Stimulated activated CD8-positive, alpha-beta memory T cell treated with anti-CD3 and anti-CD28 coated beads, Interleukin-12 subunit alpha, Interleukin-12 subunit beta, amount 100 ng/mL, for 4 hours (primary cell): ENCODE data around the gene LPGAT1.
"Not testable (repeated sequence)": the region's sequence is repeated elsewhere in the genome, so short reads cannot be mapped to it uniquely, and the experiment has no call there.

Source experiments
- DNase-seq: peaks from one replicate; pipeline ENCODE4 v3.0.0-alpha.2; 2020; ENCODE audit warnings: low read depth

Gene LPGAT1, protein sequence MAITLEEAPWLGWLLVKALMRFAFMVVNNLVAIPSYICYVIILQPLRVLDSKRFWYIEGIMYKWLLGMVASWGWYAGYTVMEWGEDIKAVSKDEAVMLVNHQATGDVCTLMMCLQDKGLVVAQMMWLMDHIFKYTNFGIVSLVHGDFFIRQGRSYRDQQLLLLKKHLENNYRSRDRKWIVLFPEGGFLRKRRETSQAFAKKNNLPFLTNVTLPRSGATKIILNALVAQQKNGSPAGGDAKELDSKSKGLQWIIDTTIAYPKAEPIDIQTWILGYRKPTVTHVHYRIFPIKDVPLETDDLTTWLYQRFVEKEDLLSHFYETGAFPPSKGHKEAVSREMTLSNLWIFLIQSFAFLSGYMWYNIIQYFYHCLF

DNA sequence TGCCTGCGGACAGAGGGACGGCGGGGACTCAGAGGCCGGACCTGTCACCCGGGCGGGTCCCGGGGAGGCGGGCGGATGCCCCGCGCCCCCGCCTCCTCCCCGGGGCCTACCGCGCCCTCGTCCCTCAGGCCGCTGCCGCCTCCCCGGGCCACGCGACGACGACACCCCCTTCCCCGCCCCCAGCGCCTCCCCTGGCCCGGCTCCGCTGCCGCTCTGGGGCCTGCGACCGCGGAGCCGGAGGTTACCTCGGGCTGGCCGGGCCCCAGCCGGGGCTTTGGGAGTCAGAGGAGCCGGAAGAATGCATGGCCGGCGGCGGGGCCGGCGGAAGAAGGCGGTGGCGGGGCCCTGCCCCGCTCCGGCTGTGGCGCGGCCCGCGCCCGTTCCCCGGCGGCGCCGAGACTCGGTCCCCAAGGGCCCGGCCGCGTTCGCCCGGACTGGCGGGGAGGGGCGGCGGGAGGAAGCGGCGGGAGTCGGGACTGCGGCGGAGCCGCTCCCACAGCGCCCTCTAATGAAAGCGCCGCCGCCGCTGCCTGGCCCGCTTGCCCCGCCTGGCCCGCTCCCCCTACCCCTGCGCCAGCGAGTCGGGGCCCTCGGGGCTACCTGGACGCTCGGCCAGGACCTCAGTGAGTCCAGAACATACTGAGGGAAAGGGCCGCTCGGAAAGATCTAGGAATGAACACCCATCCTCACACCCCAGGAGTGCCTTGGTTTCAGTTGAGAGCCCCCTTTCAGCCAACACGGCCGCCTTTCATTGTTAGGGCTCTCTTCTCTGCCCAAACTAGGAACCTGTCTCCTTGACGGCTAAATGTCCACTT is at the start of gene LPGAT1:
TSS of gene LPGAT1 (minus strand) at position 436 of the 815 bp plus-strand sequence. CDS start 1,467 bp downstream, outside the sequence.
- peak; percentile 62 for DNase-seq

DNA sequence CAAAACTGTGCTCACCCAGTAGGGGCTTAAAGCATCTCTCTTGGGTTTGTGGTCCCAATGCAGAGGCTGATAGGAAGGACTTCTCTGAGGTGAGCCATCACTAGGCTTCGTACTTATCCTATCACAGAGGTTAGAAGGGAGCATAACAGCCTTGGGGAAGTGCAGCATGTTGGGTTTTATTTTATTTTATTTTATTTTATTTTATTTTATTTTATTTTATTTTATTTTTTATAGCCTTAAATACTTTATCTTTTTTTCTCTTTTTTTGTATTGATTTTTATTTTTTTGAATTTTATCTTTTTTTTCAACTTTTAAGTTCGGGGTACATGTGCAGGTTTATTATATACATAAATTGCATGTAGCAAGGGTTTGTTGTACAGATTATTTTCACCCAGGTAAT is 48.9 kb upstream of the LPGAT1 start:
- no peak for DNase-seq

DNA sequence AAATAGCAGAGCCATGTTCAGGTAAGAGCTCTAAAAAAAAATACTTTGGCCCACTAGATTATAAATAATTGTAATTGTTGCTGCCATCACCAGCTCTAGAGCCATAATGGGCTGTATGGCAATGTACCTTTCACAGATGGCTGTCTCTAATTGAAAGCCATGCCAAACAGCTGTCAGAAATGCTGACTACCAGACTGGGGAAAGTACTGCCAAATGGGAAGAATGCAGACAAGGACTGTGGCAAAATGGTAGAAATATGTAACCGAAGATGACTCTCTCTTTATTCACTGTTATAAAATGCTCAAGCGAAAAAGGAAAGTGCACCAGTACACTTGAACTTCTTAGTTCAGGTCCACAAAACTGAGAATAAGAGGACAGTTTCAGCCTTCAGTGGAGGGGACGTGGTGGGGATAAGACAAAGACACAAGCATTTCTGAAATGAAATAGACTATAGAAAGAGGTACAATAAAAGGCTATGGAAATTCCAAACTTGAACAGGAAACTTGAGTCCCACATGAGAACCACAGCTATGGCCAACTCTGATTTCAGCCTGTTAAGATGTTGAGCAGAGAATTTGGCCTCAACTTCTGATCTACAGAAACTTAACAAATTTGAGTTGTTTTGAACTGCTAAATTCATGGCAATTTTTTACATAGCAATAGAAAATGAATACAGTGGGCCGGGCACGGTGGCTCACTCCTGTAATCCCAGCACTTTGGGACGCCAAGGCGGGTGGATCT is 46.5 kb upstream of the LPGAT1 start:
- DNase-seq: no peak

DNA sequence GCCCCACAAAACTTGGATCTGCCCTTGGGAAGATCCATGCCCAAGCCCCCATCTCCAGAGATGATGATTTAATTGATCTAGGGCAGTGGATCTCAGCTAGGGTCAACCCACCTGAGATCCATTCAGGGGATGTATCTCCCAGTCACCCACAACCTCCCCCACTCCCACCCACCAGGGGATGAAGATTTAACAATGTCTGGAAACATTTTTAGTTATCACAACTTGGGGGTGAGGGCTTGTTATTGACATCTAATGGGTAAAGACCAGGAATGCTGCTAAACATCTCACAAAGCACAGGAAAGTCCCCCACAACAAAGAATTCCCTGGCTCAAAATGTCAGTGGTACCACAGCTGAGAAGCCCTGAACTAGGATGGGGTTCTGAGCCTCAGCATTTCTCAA is 45.0 kb upstream of the LPGAT1 start:
- no peak for DNase-seq

DNA sequence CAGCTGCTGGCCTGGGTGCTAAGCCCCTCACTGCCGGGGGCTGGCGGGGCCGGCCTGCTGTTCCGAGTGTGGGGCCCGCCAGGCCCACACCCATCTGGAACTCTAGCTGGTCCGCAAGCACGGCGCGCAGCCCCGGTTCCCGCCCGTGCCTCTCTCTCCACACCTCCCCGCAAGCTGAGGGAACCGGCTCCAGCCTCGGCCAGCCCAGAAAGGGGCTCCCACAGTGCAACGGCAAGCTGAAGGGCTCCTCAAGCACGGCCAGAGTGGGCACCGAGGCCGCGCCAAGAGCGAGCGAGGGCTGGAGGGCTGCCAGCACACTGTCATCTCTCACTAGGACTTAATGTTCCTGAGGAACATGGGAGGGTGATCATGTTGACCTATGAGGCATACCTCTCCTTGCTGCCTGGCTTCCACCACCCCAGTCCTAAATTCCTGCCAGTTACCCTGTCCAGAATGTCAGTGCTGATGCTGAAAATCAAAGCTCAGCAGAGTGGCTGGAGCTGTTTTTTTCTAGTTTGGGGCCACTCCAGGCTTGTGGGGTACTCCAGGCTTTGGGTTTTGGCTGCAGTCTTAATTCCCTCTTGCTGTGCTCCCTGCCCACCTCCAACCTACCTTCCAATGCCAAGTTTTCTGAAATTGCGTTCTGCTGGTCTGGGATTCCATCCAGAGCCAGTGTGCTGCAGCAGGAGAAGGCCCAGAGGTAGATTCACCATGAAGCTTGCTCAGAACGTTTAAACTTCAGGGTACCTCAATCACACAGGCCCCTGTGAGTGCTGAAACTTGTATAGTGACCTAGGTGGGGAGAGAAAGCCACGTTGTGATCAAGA is 44.2 kb upstream of the LPGAT1 start:
- no peak for DNase-seq

DNA sequence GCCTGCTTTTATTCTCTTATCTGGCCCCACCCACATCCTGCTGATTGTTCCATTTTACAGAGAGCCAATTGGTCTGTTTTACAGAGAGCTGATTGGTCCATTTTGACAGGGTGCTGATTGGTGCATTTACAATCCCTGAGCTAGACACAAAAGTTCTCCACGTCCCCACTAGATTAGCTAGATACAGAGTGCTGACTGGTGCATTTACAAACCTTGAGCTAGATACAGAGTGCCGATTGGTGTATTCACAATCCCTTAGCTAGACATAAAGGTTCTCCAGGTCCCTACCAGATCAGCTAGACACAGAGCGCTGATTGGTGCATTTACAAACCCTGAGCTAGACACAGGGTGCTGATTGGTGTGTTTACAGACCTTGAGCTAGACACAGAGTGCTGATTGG is 43.2 kb upstream of the LPGAT1 start:
- DNase-seq: not testable (repeated sequence)

DNA sequence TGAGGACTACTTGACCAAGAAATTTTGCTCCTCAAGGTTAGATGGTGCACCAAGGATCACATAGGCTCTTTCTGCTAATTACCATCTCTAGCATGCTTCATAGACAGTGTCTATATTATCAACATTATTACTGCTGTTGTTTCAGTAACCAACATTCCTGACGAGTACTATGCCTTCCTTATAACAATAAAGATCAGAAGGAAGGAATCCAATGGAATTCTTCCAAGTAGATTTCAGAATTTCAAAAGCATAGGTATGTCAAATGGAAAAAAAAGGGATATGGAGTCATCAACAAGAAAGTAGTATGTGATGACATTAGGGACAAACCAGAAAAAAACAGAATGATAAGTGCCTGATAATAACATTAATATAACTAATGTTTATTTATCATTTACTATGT is 39.6 kb upstream of the LPGAT1 start:
- no peak for DNase-seq

DNA sequence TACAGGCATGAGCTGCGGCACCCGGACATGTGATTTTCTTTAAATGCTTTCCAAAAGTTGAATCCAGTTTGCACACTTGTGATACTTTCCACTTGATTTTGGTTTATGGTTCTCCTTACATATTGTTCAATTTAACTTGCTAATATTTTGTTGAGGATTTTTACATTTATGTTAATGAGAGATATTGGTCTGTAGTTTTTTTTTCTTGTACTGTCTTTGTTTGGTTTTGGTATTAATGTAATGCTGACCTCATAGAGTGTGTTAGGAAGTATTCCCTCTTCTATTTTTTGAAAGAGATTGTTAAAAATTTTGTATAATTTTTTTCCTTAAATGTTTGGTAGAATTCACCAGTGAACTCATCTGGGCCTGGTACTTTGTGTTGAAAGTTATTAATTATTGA is 34.6 kb upstream of the LPGAT1 start:
- DNase-seq: no peak

DNA sequence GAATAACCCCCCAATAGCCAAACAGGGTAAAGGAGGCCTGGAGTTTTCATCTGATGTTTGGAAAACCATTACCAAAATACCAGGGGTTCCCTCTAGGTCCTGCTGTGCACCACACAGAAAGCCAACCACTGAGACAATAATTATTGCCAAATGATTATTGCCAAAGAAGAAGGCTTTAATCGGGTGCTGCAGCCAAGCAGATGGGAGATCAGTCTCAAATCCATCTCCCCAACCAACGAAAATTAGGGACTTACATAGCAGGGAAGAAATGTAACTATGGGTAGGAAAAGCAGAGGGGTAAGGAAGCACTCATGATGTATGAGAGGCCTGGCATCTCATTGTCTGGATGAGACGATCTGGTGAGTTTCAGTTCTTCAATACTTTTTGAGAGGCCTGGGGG is 28.8 kb upstream of the LPGAT1 start:
- no peak for DNase-seq

DNA sequence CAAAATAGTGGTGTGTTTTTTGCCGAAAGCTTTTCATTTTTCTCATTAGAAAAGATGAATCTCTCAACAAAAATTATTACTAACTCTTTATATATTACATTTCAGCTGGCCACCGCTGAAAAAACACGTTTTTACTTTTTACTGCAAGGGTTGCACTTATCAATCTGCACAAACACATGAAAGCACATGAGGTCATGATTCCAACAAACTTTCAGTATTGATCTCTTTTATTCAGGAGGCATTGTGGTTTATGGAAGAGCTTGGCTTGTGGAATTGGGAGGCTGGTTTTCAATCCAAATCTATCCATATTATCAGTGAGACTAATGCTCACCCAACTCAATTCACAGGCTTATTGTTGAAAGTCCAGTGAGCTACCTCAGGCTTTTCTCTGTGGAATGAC is 20.6 kb upstream of the LPGAT1 start:
- DNase-seq: no peak

DNA sequence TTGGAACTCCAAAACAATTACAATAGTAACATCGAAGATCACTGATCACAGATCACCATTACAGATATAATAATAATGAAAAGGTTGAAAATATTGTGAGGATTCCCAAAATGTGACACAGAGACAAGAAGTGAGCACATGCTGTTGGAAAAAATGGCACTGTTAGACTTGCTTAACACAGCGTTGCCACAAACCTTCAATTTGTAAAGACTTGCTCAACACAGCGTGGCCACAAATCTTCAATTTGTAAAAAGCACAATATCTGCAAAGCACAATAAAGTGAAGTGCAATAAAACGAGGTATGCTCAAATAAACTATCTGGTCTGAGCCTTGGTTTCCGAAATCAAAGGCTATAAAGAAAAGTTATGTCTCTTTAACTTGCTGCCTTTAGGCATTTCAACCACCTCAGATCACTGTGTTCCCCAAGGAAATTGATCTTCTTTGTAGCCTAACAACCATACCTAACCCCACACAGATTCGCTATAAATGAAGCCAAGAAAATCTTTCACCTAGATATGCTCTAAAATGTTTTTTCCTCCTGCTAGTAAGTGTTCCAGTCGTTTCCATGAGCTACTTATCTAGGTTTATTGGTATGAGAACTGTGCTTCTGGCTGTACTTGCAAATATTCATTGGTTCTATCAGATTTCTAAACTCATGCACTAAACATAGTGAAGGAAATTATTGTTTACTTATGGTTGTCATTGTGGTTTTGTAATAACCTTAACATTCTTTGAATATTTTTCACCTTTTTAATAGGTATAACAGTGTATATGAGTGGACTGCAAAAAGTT is 13.1 kb upstream of the LPGAT1 start:
- DNase-seq: no peak

DNA sequence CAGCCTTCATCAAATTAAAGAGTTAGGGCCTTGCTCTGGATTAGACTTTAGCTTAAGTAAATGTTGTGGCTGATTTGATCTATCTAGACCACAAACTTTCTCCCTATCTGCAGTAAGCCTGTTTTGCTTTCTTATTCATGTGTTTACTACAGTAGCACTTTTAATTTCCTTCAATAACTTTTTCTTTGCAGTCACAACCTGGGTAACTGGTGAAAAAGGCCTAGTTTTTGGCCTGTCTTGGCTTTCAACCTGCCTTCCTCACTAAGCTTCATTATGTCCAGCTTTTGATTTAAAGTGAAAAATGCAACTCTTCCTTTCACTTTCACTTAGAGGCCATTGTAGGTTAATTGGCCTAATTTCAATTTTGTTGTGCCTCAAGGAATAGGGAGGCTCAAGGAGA is 12.5 kb upstream of the LPGAT1 start:
- DNase-seq: no peak

DNA sequence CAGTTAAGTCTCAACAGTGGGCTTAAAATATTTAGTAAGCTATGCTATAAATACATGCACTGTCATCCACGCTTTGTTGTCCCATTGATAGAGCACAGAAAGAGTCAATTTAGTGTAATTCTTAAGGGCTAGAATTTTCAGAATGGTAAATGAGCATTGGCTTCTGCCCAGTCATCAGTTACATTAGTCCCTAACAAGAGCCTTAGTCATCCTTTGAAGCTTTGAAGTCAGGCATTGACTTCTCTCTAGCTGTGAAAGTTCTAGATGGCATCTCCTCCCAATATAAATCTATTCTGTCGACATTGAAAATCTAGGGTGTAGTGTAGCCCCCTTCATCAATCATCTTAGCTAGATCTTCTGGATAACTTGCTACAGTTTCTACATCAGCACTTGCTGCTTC is 12.0 kb upstream of the LPGAT1 start:
- no peak for DNase-seq

DNA sequence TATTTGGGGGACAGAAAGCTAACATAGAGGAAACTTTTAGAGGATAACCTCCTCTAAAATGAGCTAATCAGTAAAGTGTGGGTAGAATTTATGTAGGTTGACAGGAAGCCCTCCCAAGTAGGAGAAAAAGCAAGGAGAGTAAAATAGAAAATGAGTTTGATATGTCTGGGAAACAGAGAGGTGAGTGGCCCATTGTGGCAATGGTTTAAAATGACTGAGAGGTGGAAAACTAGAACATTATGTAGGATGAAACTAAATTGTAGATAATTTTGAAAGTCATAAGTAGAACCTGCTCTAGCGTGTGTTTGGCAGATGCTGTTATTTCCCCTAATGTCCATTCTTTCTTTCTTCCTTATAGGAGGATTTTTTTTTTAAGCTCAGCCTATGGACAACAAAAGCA is 8.5 kb upstream of the LPGAT1 start:
- DNase-seq: no peak

DNA sequence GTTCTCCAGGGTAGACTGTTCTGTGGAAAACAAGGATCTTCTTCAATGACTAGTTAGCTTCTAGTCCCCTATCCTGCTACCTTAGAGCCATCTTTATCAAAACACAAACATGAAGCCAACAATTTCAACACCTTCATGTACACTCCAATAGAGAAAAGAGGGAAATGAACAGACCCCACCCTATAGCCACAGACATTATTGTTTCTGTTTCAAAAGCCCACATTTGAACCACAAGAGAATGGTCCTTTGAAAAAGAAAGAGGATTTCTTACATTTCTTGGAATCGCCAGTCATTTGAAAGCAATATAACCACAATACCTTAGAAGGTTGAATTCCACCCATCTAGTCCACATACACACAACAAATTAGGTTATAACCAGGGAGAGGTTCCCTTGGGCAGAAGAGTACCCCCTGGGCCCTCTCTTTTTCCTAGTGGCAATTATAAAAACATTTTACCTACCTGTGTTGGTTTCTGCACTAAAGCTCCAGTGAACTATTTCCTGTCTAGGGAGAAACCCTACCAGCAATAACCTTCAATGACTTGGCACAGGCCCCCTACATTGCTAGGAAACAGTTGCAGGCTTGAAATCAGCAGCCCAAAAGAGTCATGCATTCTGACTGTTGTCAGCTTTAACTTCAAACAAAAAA is 2.7 kb upstream of the LPGAT1 start:
- DNase-seq: no peak

DNA sequence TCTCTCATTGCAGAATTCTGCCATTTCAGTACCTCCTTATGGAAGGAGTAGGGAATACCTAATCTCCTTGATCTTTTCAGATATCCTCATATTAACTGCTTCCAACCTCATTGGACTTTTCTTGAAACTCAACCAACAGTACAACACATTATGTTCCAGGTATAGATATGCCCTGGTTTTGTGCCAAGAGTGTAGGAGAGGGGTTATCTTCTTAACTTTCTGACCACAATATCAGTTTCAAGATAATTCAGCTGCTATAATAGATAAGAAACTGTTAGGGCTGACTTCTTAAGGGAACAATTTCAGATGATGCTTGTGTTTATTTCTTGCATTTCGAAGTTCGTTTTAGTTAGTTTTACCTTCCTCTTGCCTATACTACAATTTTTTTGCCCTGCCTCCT is 2.1 kb upstream of the LPGAT1 start:
- no peak for DNase-seq

DNA sequence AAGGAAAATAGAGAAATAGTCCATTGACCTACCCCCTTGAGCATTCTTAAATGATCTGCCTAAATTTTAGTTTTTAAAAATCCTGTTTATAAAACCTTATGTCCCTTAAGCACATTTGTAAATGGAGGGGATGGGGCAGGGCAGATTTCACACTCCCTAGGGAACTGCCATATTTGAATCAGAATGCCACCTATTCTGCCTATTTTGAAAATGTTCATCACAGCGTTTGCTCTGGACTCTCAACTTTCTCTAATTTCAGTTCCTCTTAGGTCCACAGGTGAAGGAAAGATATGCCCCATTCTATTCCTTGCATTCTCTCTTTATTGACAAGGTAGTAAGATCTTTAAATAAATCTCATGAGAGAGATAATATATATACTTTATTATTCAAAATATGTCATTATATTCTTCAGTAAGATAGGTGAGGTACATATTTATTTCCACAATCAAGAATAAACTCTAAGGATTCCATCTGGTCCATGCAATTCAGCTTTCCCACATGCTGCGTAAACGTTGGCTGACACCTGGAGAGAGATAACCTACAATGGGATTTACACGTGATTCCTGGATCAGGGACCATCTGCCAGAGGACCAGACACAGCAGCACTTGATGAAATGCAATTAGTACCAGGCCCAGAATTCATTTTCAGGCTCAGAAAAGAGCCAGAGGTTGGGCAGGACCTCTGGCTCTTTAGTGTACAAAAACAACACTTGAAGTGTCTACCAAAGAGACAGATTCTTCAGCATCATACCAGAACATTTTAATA is 1.2 kb upstream of the LPGAT1 start:
- DNase-seq: no peak

DNA sequence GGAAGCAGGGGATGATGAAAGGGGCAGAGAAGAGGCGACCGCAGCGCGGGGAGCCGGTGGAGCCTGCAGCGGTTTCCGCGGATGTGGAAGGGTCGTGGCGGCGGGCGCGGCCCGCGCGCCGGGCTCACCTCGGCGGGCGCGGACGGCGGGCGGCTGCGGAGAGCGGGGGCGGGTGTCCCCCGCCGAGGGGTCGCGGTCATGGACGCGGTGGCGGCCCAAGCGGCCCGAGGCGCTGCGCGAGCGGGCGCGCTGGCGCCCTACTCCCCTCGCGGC is 572 bp downstream of the LPGAT1 start:
- DNase-seq: no peak

DNA sequence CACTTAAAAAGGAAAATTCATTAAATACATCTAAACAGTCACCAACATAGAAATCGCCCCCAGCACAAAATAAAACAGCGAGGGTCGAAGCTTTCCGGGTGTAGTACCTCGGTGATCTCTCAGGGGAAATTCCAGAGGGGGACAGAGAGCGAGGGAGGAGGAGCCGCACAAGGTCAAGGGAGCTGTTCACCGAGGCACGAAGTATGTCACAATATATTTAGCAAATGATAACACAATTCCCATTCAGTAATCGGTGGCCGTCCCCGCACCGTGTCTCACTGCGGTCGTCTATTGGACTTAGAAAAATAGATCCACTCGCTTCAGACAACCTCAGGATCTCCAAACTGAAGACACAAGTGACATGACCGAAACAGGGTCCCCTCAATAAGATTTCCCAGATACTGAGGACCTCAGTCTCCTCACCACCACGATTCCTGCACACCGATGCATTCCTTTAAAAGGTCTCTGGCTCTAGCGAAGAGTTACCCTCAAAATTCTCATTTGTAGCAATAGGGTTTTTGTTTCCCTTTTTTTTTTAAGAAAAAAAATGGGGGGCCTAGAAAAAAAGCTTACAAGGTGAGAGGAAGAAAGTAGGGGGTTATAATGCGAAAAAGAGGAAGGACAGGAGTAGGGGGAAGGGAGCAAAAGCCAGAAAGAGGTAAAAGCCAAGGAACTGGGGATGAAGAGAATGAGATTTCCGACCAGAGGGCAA is 1.1 kb downstream of the LPGAT1 start:
- DNase-seq: no peak
